Measurements from ENCODE around the gene TRAT1.

The TRAT1 gene

GRCh38 chr3:108862865-108863798 is 40.5 kb downstream of the TRAT1 start:
- no peak for DNase-seq

- DNase-seq, result no peak
Measured at GRCh38 chr3:108863799-108864135, 41.2 kb downstream of the TRAT1 start.

DNA sequence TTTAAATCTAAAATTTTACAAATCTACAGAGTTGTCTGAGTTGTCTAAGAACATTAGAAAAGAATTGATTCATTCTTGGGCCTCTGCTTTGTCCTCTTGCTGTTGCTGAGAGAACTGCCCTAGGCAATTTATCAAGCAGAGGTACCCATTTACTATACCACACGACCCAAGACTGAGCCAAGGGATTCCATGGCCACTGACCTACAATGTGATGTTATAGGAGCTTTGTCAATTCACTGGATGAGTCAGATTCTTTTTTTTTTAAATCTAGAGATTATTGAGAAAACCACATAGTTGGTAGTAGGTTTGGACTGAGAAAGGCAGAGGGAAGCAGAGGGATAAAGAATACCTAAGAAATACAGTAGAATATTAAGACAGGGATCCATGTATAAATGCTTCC is 55.3 kb downstream of the TRAT1 start:
- DNase-seq, result no peak

DNA sequence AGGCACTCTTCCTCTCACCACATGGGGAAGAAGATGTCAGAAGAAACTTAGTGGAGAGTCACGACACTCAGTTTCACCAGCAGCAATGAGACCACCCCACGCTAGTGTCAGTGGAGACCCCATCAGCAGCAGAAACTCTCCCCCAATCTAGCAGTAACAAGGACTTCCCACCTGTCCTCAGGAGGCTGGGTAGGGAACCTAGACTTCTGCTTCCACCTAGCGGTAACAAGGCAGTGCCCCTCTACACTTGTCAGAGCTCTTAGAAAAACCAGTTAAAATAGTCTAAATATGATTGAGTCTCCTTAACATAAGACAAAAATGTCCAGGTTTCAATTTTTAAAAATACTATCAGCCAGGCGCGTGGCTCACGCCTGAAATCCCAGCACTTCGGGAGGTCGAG is 57.3 kb downstream of the TRAT1 start:
- no peak for DNase-seq

DNA sequence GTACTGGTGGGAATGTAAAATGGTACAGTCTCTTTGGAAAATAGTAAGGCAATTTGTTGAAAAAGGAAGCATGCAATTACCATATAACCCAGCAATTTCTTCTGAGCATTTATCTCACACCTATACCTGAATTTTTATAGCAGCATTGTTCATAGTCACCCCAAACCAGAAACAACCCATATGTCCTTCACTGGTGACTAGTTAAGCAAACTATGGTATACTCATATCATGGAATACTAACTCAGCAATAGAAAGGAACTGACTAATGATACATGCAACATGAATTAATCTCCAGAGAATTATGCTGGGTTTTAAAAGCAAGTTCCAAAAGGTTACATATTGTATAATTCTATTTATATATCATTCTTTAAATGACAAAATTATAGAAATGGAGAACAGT is 60.2 kb downstream of the TRAT1 start:
- no peak for DNase-seq

DNA sequence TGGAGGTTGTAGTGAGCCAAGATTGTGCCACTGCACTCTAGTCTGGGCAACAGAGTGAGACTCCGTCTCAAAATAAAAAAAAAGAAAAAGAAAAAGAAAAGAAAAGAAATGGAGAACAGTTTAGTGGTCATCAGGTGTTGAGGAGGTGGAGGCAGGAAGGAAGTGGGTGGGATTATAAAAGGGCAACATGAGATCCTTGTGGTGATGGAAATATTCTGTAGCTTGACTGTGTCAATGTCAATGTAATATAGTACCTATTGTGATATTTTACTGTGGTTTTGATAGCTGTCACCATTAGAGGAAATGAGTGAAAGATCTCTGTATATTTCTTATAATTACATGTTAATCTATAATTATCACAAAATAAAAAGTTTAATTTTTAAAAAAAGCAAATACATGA is 60.8 kb downstream of the TRAT1 start:
- DNase-seq, result no peak

- no peak for DNase-seq
Measured at GRCh38 chr3:108887121-108887520, 64.5 kb downstream of the TRAT1 start.

- DNase-seq, result no peak
Measured at GRCh38 chr3:108887777-108888176, 65.2 kb downstream of the TRAT1 start.

DNA sequence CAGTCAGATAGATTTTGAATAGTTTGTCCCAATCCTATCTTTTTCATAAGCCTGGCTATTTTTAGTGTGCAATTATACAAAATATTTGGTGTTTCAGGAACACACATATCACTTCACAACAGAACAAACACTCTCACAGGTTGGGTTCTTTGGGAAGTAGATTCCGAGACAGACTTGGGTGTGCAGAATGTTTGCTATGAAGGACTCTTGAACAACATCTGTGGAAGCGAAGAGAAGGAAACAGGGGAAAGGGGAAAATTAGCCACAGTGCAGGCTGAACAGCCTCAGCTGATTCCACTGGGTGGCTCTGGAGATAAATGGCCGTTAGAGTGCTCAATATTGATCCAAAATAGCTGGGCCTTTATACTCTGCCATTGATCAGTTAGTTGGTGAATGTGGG is 69.2 kb downstream of the TRAT1 start:
- no peak for DNase-seq

- DNase-seq, result no peak
Measured at GRCh38 chr3:108894981-108895380, 72.4 kb downstream of the TRAT1 start.

DNA sequence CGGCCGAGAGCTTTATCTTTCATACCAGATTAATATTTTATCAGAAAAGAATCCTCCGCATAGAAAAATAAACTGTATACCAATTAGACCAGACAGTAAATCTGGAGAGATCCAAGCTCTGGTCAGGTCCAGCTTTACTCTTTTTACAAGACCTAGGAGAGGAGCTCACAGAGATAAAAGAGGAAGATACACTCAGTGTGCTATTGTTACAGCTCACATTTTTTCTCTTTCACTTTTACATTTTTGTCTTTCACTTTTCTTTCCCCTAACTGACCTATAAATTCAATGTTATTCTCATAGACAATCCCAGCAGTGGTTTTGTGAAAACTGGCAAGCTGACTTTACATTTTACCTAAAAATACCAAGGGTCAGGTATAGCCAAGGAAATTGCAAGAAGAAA is 75.3 kb downstream of the TRAT1 start:
- DNase-seq, result no peak

DNA sequence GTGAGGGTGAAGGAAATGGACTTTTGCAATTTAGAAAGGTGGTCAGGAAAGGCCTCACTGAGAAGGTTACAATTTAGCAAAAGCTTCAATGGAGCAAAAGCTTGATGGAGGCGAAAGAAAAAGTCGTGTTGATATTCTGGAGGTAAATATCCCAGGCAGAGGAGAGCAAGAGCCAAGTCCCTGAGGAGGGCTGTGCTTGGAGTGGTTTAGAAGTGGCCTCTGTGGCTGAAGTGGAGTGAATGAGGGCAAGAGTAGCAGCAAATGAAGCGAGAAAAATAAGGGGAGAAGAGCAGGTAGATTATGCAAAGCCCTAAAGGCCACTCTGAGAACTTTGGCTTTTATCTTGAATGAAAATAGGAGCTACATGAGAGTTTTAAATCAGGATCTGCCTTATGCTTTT is 76.9 kb downstream of the TRAT1 start:
- no peak for DNase-seq
